HUES64 (cell line): ENCODE measurements around the gene MS4A5. TPM values are rescaled to one million over a fixed set of nuclear protein-coding genes. Genes with fewer than 3 reads are reported as not detected.

Source experiments
- H3K27ac ChIP-seq: 2 replicates; pipeline ENCODE4 v1.7.0; 2013; ENCODE audit warnings: low read depth, low read length, inconsistent platforms
- H3K27me3 ChIP-seq: 2 replicates; pipeline ENCODE4 v1.6.1; 2013; ENCODE audit warnings: mild to moderate bottlenecking, low read length; ENCODE audit not compliant: insufficient read depth
- H3K36me3 ChIP-seq: 2 replicates; pipeline ENCODE4 v1.6.1; 2013; ENCODE audit warnings: mild to moderate bottlenecking, low read length; ENCODE audit not compliant: insufficient read depth
- H3K4me1 ChIP-seq: 2 replicates; pipeline ENCODE4 v1.6.1; 2013; ENCODE audit warnings: mild to moderate bottlenecking, low read length, moderate library complexity; ENCODE audit not compliant: insufficient read depth
- H3K4me3 ChIP-seq: 2 replicates; pipeline ENCODE4 v1.5.1; 2013; ENCODE audit warnings: mild to moderate bottlenecking, low read length, moderate library complexity
- H3K9ac ChIP-seq: 2 replicates; pipeline ENCODE4 v1.6.1; 2013; ENCODE audit warnings: mild to moderate bottlenecking, low read depth, low read length
- H3K9me3 ChIP-seq: 2 replicates; pipeline ENCODE4 v1.6.1; 2013; ENCODE audit warnings: low read depth, low read length; ENCODE audit not compliant: insufficient read depth
- WGBS: fragments of 150-250, 120-280 bp; methylation state at CpG from one replicate; pipeline ENCODE4 v1.1.7; 2013; ENCODE audit warnings: missing lambda C conversion rate; 5-methylcytosine and 5-hydroxymethylcytosine counted together
- polyA plus RNA-seq, 2 experiments: library from polyadenylated mRNA; stranded (reverse); fragments of 50-300 nt; gene quantifications; one replicate each; pipeline ENCODE4 v1.2.3, GENCODE V29; 2013

MS4A5 gene, protein sequence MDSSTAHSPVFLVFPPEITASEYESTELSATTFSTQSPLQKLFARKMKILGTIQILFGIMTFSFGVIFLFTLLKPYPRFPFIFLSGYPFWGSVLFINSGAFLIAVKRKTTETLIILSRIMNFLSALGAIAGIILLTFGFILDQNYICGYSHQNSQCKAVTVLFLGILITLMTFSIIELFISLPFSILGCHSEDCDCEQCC
- polyA plus RNA-seq (2013, experiment 1 of 2) = not detected
- not detected for polyA plus RNA-seq (2013, experiment 2 of 2)

GRCh38 chr11:60429272-60429671 lies at the start of gene MS4A5:
Gene MS4A5, plus strand, starts transcription at chr11:60429572. Its CDS starts 103 bp downstream, at chr11:60429675.
- no peak within 1 kb of the TSS for H3K27ac ChIP-seq
- H3K9ac ChIP-seq = no peak within 1 kb of the TSS
- H3K27me3 ChIP-seq = no peaks in the 10 kb centered on the region
- H3K4me3 ChIP-seq = no peak within 1 kb of the TSS
- 99% methylated on average over 5 of the region's 5 CpGs for WGBS
- H3K36me3 ChIP-seq = no peaks in the 10 kb centered on the region
- H3K9me3 ChIP-seq = no peaks in the 10 kb centered on the region
- H3K4me1 ChIP-seq = no peaks in the 10 kb centered on the region; the same call in 1 of the 2 replicates

DNA sequence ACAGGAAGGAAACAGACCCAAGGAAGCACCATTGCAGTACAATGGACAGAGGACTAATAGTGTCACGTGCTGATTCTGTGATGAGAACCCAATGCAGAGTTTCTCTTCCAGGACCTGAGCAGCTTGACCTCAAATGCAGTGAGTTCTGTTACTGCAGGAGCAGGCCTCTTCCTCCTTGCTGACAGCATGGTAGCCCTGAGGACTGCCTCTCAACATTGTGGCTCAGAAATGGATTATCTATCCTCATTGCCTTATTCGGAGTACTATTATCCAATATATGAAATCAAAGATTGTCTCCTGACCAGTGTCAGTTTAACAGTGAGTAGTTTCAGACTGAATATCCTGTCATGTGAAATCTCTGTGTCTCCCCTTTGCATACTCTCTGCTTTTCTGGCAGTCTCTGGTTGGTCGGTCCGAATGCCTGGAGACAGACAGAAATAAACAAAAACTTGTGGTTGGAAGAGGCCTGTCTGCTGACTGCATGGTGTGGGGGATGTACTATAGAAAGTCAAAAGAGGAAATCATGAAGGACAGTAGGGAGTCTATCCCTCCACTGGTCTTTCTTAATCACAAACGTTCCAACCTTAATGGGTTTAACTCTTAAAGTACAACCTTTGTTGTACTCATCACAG lies 40.0 kb upstream of the MS4A5 start:
- H3K9ac ChIP-seq = no peak overlapping the region
- 81% methylated on average over 5 of the region's 5 CpGs for WGBS
- H3K27ac ChIP-seq = no peak overlapping the region
- no peaks in the 10 kb centered on the region for H3K4me1 ChIP-seq
- no peaks in the 10 kb centered on the region for H3K9me3 ChIP-seq
- no peaks in the 10 kb centered on the region for H3K36me3 ChIP-seq
- no peaks in the 10 kb centered on the region for H3K27me3 ChIP-seq
- no peak overlapping the region for H3K4me3 ChIP-seq

GRCh38 chr11:60390419-60390818 lies 39.0 kb upstream of the MS4A5 start:
- Histone ChIP-seq H3K36me3 (no peaks in the 10 kb centered on the region), H3K27me3 (no peaks in the 10 kb centered on the region), H3K9me3 (no peaks in the 10 kb centered on the region), H3K27ac (no peak overlapping the region), H3K4me3 (no peak overlapping the region), H3K9ac (no peak overlapping the region), H3K4me1 (no peaks in the 10 kb centered on the region)

GRCh38 chr11:60392361-60392760 lies 37.0 kb upstream of the MS4A5 start:
- no peak overlapping the region for H3K9ac ChIP-seq
- no peaks in the 10 kb centered on the region for H3K27me3 ChIP-seq
- no peak overlapping the region for H3K4me3 ChIP-seq
- 94% methylated on average over 2 of the region's 2 CpGs for WGBS
- no peaks in the 10 kb centered on the region for H3K9me3 ChIP-seq
- H3K27ac ChIP-seq = no peak overlapping the region
- no peaks in the 10 kb centered on the region for H3K4me1 ChIP-seq
- no peaks in the 10 kb centered on the region for H3K36me3 ChIP-seq

GRCh38 chr11:60393016-60393415 lies 36.4 kb upstream of the MS4A5 start:
- H3K4me1 ChIP-seq = no peaks in the 10 kb centered on the region
- H3K9me3 ChIP-seq = no peaks in the 10 kb centered on the region
- 98% methylated on average over 5 of the region's 5 CpGs for WGBS
- H3K36me3 ChIP-seq = no peaks in the 10 kb centered on the region
- H3K27me3 ChIP-seq = no peaks in the 10 kb centered on the region
- H3K4me3 ChIP-seq = no peak overlapping the region
- H3K27ac ChIP-seq = no peak overlapping the region
- H3K9ac ChIP-seq = no peak overlapping the region

DNA sequence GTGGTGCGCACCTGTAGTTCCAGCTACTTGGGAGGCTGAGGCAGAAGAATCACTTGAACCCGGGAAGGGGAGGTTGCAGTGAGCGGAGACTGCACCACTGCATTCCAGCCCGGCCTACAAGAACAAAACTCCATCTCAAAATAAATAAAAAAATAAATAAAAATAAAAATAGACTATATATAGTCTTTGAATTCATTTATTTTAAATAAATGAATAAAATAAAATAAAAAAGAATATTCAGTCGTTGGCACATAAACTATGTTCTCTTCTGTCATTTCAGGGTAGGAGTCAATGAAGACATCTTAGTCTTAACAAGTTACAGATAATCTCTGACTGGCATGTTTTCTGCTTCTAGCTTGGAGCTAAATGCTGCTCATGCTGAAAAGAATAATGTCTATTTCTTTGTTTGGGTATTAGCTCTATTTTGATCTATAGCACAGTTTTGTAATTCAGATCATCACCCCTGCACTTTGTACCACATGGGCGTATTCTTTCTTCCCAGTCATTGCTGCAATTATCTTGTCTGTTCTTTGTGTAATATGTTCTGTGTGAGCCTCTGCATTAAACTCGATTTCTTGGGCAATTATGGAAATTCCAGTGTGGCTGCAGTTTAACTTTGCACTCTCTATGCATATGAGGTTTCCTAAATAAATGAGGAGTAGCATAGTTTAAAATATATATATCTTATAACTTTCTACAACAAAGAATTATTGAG lies 34.5 kb upstream of the MS4A5 start:
- H3K27ac ChIP-seq = no peak overlapping the region
- WGBS = 95% methylated on average over 6 of the region's 7 CpGs
- no peaks in the 10 kb centered on the region for H3K4me1 ChIP-seq
- no peak overlapping the region for H3K9ac ChIP-seq
- H3K27me3 ChIP-seq = no peaks in the 10 kb centered on the region
- no peak overlapping the region for H3K4me3 ChIP-seq
- H3K36me3 ChIP-seq = no peaks in the 10 kb centered on the region
- no peaks in the 10 kb centered on the region for H3K9me3 ChIP-seq

DNA sequence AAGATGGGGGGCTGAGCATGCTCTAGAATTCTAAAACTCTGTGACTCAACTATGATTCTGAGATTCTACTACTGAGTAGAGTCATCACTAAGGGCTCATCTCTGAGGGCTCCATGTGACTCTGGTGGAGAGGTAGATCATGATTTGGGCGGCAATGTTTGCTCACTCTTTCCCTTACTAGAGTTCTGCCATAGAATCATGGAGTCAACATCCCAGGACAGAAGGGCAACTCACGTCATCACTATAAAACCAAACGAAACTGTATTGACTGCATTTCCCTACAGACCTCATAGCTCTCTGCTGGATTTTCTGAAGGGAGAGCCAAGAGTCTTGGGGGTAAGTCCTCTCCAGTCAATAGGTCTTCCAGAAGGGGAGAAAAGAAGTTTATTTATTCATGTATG lies 33.0 kb upstream of the MS4A5 start, which contains the start of gene MS4A14:
Gene MS4A14, plus strand, starts transcription at position 78 of the 400 bp plus-strand sequence. Its CDS starts 120 bp downstream, at position 198.
- 0 out of 2 replicates have a peak, but pooled peaks cover 1% of the 10 kb centered on the region for H3K9me3 ChIP-seq
- 88% methylated on average over 3 of the region's 3 CpGs for WGBS
- H3K4me3 ChIP-seq = no peak within 1 kb of the TSS
- no peaks in the 10 kb centered on the region for H3K36me3 ChIP-seq
- H3K27me3 ChIP-seq = no peaks in the 10 kb centered on the region
- no peak within 1 kb of the TSS for H3K27ac ChIP-seq
- H3K9ac ChIP-seq = no peak within 1 kb of the TSS
- H3K4me1 ChIP-seq = no peaks in the 10 kb centered on the region

DNA sequence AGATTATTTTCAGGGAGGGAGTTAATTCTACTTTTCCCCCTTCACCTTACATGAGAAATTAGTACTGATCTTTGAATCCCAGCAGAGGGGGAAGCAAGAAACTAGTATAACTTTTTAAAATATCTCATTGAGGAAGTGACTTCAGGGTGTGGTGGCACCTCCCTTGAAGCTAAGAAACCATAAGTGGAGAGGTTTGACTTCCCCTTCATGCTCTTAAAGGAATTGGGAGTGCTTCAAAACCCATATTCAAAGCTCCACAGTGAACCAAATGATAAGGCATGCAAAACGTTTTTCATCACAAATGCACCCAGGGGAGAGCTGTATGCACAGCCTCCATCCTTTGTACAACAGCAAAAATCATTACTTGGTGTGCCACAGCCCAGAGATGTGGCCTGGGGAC lies 32.6 kb upstream of the MS4A5 start:
- Histone ChIP-seq H3K36me3 (no peaks in the 10 kb centered on the region), H3K27ac (no peak overlapping the region), H3K4me1 (no peaks in the 10 kb centered on the region), H3K27me3 (no peaks in the 10 kb centered on the region), H3K4me3 (no peak overlapping the region), H3K9me3 (0 out of 2 replicates have a peak, but pooled peaks cover 6% of the 10 kb centered on the region), H3K9ac (no peak overlapping the region)
- 24% methylated on average over 1 of the region's 1 CpG for WGBS

DNA sequence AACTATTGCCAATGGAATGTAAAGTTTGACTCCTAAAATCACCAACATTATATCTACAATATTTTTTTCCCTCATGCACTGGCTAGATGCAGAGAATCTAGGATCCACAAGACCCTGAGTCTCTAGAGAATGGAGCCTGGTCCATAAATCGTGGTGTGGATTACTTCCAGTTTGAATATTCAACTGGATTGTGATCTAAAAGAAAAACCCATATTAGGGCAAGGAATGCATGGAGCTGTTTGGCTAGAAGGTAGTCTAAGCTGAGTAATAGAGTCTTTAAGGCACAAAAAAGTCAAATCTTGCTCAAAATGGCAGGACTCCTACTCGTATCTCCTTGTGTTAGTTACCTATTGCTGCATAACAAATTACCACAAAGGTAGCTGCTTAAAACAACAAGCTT lies 9.4 kb upstream of the MS4A5 start:
- no peak overlapping the region for H3K4me3 ChIP-seq
- 45% methylated on average over 2 of the region's 2 CpGs for WGBS

GRCh38 chr11:60422609-60423008 lies 6.8 kb upstream of the MS4A5 start:
- Histone ChIP-seq H3K27me3 (no peaks in the 10 kb centered on the region), H3K36me3 (no peaks in the 10 kb centered on the region), H3K9ac (no peak overlapping the region), H3K27ac (no peak overlapping the region), H3K4me1 (no peaks in the 10 kb centered on the region), H3K9me3 (peaks cover 10% of the 10 kb centered on the region; the same call in 1 of the 2 replicates), H3K4me3 (no peak overlapping the region)
- WGBS = no CpG with 5 or more reads among the region's 1 CpG

More for the DNA sequence above, 9.4 kb upstream of the MS4A5 start:
- Histone ChIP-seq H3K36me3 (no peaks in the 10 kb centered on the region), H3K9ac (no peak overlapping the region), H3K27ac (no peak overlapping the region), H3K27me3 (no peaks in the 10 kb centered on the region), H3K4me1 (no peaks in the 10 kb centered on the region), H3K9me3 (peaks cover 10% of the 10 kb centered on the region; the same call in 1 of the 2 replicates)

GRCh38 chr11:60428517-60428916 lies 855 bp upstream of the MS4A5 start:
- Histone ChIP-seq H3K27me3 (no peaks in the 10 kb centered on the region), H3K27ac (no peak overlapping the region), H3K9ac (no peak overlapping the region), H3K4me1 (no peaks in the 10 kb centered on the region; the same call in 1 of the 2 replicates), H3K9me3 (no peaks in the 10 kb centered on the region), H3K36me3 (no peaks in the 10 kb centered on the region), H3K4me3 (no peak overlapping the region)
- WGBS = 81% methylated on average over 2 of the region's 2 CpGs
